Measurements from ENCODE around the gene NPRL2. TPM values are rescaled to one million over a fixed set of nuclear protein-coding genes. Genes with fewer than 3 reads are reported as not detected.

NPRL2 gene
- total and polyA plus RNA-seq, 2 experiments from 2014 or later: 22.3 to 27.7 TPM

DNA sequence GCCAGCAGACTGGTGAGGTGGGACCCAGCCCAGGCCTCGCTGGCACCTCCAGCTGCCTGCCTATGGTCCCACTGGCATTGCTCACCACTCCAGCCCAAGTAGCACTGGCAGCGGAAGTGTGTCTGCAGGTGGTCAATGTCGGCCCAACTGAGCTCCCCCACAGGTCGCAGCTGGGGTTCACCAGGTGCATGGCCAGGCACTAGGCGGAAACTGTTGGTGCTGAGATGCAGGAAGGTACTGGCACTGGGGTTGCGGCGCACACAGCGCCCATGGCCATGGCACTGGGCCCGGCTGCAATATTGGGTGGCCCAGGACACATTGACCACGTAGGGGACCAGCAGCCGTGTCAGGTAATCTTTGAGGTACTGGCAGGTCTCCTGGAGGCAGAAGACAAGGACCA is 32.4 kb downstream of the NPRL2 start:
- Mint-ChIP-seq H3K36me3 (ENCODE audit: low read depth) (peaks cover 64% of the 10 kb centered on the region), H3K27me3 (ENCODE audit: insufficient read depth, low read depth, poor library complexity) (peaks cover 10% of the 10 kb centered on the region), H3K4me1 (peaks cover 25% of the 10 kb centered on the region), H3K9me3 (peaks cover 12% of the 10 kb centered on the region), H3K4me3 (no peak overlapping the region; the same call in 2 of the 3 replicates), H3K27ac (no peak overlapping the region)
- no peak overlapping the region for H3K4me3 ChIP-seq
- ATAC-seq: no peak
- TF ChIP-seq, protein P1, sequence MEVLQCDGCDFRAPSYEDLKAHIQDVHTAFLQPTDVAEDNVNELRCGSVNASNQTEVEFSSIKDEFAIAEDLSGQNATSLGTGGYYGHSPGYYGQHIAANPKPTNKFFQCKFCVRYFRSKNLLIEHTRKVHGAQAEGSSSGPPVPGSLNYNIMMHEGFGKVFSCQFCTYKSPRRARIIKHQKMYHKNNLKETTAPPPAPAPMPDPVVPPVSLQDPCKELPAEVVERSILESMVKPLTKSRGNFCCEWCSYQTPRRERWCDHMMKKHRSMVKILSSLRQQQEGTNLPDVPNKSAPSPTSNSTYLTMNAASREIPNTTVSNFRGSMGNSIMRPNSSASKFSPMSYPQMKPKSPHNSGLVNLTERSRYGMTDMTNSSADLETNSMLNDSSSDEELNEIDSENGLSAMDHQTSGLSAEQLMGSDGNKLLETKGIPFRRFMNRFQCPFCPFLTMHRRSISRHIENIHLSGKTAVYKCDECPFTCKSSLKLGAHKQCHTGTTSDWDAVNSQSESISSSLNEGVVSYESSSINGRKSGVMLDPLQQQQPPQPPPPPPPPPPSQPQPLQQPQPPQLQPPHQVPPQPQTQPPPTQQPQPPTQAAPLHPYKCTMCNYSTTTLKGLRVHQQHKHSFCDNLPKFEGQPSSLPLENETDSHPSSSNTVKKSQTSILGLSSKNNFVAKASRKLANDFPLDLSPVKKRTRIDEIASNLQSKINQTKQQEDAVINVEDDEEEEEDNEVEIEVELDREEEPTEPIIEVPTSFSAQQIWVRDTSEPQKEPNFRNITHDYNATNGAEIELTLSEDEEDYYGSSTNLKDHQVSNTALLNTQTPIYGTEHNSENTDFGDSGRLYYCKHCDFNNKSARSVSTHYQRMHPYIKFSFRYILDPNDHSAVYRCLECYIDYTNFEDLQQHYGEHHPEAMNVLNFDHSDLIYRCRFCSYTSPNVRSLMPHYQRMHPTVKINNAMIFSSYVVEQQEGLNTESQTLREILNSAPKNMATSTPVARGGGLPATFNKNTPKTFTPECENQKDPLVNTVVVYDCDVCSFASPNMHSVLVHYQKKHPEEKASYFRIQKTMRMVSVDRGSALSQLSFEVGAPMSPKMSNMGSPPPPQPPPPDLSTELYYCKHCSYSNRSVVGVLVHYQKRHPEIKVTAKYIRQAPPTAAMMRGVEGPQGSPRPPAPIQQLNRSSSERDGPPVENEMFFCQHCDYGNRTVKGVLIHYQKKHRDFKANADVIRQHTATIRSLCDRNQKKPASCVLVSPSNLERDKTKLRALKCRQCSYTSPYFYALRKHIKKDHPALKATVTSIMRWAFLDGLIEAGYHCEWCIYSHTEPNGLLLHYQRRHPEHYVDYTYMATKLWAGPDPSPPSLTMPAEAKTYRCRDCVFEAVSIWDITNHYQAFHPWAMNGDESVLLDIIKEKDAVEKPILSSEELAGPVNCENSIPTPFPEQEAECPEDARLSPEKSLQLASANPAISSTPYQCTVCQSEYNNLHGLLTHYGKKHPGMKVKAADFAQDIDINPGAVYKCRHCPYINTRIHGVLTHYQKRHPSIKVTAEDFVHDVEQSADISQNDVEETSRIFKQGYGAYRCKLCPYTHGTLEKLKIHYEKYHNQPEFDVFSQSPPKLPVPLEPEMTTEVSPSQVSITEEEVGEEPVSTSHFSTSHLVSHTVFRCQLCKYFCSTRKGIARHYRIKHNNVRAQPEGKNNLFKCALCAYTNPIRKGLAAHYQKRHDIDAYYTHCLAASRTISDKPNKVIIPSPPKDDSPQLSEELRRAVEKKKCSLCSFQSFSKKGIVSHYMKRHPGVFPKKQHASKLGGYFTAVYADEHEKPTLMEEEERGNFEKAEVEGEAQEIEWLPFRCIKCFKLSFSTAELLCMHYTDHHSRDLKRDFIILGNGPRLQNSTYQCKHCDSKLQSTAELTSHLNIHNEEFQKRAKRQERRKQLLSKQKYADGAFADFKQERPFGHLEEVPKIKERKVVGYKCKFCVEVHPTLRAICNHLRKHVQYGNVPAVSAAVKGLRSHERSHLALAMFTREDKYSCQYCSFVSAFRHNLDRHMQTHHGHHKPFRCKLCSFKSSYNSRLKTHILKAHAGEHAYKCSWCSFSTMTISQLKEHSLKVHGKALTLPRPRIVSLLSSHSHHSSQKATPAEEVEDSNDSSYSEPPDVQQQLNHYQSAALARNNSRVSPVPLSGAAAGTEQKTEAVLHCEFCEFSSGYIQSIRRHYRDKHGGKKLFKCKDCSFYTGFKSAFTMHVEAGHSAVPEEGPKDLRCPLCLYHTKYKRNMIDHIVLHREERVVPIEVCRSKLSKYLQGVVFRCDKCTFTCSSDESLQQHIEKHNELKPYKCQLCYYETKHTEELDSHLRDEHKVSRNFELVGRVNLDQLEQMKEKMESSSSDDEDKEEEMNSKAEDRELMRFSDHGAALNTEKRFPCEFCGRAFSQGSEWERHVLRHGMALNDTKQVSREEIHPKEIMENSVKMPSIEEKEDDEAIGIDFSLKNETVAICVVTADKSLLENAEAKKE (CRISPR knock-in tag; IDR thresholded peaks at IDR 0.05): no peak
- TF ChIP-seq CREB1 (CRISPR knock-in tag; IDR thresholded peaks at IDR 0.05; ENCODE audit: low read depth) (no peak), ZNF331 (CRISPR knock-in tag; IDR thresholded peaks at IDR 0.05; ENCODE audit: low read depth) (no peak), JUNB (IDR thresholded peaks at IDR 0.05; ENCODE audit: unreplicated experiment) (no peak), POLR2AphosphoS5 (IDR thresholded peaks at IDR 0.05; ENCODE audit: low read depth) (no peak)
- TF ChIP-seq, protein P2, sequence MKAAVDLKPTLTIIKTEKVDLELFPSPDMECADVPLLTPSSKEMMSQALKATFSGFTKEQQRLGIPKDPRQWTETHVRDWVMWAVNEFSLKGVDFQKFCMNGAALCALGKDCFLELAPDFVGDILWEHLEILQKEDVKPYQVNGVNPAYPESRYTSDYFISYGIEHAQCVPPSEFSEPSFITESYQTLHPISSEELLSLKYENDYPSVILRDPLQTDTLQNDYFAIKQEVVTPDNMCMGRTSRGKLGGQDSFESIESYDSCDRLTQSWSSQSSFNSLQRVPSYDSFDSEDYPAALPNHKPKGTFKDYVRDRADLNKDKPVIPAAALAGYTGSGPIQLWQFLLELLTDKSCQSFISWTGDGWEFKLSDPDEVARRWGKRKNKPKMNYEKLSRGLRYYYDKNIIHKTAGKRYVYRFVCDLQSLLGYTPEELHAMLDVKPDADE (IDR thresholded peaks at IDR 0.05): no peak
- TF ChIP-seq, protein P3, sequence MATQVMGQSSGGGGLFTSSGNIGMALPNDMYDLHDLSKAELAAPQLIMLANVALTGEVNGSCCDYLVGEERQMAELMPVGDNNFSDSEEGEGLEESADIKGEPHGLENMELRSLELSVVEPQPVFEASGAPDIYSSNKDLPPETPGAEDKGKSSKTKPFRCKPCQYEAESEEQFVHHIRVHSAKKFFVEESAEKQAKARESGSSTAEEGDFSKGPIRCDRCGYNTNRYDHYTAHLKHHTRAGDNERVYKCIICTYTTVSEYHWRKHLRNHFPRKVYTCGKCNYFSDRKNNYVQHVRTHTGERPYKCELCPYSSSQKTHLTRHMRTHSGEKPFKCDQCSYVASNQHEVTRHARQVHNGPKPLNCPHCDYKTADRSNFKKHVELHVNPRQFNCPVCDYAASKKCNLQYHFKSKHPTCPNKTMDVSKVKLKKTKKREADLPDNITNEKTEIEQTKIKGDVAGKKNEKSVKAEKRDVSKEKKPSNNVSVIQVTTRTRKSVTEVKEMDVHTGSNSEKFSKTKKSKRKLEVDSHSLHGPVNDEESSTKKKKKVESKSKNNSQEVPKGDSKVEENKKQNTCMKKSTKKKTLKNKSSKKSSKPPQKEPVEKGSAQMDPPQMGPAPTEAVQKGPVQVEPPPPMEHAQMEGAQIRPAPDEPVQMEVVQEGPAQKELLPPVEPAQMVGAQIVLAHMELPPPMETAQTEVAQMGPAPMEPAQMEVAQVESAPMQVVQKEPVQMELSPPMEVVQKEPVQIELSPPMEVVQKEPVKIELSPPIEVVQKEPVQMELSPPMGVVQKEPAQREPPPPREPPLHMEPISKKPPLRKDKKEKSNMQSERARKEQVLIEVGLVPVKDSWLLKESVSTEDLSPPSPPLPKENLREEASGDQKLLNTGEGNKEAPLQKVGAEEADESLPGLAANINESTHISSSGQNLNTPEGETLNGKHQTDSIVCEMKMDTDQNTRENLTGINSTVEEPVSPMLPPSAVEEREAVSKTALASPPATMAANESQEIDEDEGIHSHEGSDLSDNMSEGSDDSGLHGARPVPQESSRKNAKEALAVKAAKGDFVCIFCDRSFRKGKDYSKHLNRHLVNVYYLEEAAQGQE (IDR thresholded peaks at IDR 0.05; ENCODE audit: unreplicated experiment): no peak
- peaks cover 20% of the 10 kb centered on the region; the same call in 1 of the 2 replicates for H3F3A ChIP-seq (replicated peaks; ENCODE audit: low read depth)
- H3K27ac ChIP-seq (ENCODE audit: low read depth): no peak overlapping the region
- H3K9me2 ChIP-seq (ENCODE audit: insufficient read depth): no peaks in the 10 kb centered on the region
- no peaks in the 10 kb centered on the region for H3K27me3 ChIP-seq (ENCODE audit: insufficient read depth)
- peaks cover 8% of the 10 kb centered on the region for H3K36me3 ChIP-seq (ENCODE audit: insufficient read depth)
- DNase-seq (ENCODE audit: low spot score): no peak
- no peak overlapping the region for H2AFZ ChIP-seq
- peaks cover 26% of the 10 kb centered on the region for H3K79me2 ChIP-seq (replicated peaks; ENCODE audit: insufficient read depth)
- no peak overlapping the region for H3K4me2 ChIP-seq
- H3K4me1 ChIP-seq (ENCODE audit: insufficient read depth): peaks cover 11% of the 10 kb centered on the region
- H4K20me1 ChIP-seq (replicated peaks; ENCODE audit: insufficient read depth): peaks cover 5% of the 10 kb centered on the region; the same call in 1 of the 2 replicates
